ENCODE measurements around the gene GPR83.

Gene GPR83

GRCh38 chr11:94400839-94401772, at the start of gene GPR83:
TSS of gene GPR83 (minus strand) at chr11:94401419. CDS start at chr11:94401247, 172 bp downstream.
- H3F3A ChIP-seq (ENCODE audit: control insufficient read depth, insufficient read depth): no peaks in the 10 kb centered on the region
- no peaks in the 10 kb centered on the region for H3K9me3 ChIP-seq (ENCODE audit: control insufficient read depth, insufficient read depth, low read length)
- no peaks in the 10 kb centered on the region for H3K79me2 ChIP-seq (ENCODE audit: control insufficient read depth, low read length)
- no peaks in the 10 kb centered on the region for H3K36me3 ChIP-seq (ENCODE audit: control insufficient read depth, low read length)
- no peaks in the 10 kb centered on the region for H3K9me2 ChIP-seq (replicated peaks; ENCODE audit: control insufficient read depth, low read length)
- TF ChIP-seq EZH2phosphoT487 (IDR thresholded peaks at IDR 0.05; ENCODE audit: borderline replicate concordance, low read length): no peak
- TF ChIP-seq, protein P1, sequence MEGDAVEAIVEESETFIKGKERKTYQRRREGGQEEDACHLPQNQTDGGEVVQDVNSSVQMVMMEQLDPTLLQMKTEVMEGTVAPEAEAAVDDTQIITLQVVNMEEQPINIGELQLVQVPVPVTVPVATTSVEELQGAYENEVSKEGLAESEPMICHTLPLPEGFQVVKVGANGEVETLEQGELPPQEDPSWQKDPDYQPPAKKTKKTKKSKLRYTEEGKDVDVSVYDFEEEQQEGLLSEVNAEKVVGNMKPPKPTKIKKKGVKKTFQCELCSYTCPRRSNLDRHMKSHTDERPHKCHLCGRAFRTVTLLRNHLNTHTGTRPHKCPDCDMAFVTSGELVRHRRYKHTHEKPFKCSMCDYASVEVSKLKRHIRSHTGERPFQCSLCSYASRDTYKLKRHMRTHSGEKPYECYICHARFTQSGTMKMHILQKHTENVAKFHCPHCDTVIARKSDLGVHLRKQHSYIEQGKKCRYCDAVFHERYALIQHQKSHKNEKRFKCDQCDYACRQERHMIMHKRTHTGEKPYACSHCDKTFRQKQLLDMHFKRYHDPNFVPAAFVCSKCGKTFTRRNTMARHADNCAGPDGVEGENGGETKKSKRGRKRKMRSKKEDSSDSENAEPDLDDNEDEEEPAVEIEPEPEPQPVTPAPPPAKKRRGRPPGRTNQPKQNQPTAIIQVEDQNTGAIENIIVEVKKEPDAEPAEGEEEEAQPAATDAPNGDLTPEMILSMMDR (IDR thresholded peaks at IDR 0.05; ENCODE audit: low read depth, low read length, poor library complexity, severe bottlenecking): no peak
- H3K27me3 ChIP-seq (ENCODE audit: control insufficient read depth, low read length): no peaks in the 10 kb centered on the region
- no peaks in the 10 kb centered on the region for H3K4me1 ChIP-seq (ENCODE audit: control insufficient read depth, low read length)
- no peak within 1 kb of the TSS for H3K4me3 ChIP-seq (ENCODE audit: low read length)
- no peak within 1 kb of the TSS for H3K27ac ChIP-seq (ENCODE audit: low read depth, low read length)
- H4K20me1 ChIP-seq (ENCODE audit: control insufficient read depth, insufficient read depth, low read depth, low read length): no peaks in the 10 kb centered on the region
- H3K4me2 ChIP-seq (ENCODE audit: low read length): no peak within 1 kb of the TSS

- H3K79me2 ChIP-seq (ENCODE audit: control insufficient read depth, low read length): no peaks in the 10 kb centered on the region
- no peak overlapping the region for H3K27ac ChIP-seq (ENCODE audit: low read depth, low read length)
- H3K9me3 ChIP-seq (ENCODE audit: control insufficient read depth, insufficient read depth, low read length): no peaks in the 10 kb centered on the region
- H3K9me2 ChIP-seq (replicated peaks; ENCODE audit: control insufficient read depth, low read length): no peaks in the 10 kb centered on the region
- peaks cover 45% of the 10 kb centered on the region for H3K36me3 ChIP-seq (ENCODE audit: control insufficient read depth, low read length)
- TF ChIP-seq EZH2phosphoT487 (IDR thresholded peaks at IDR 0.05; ENCODE audit: borderline replicate concordance, low read length): no peak
- TF ChIP-seq, protein P1 (IDR thresholded peaks at IDR 0.05; ENCODE audit: low read depth, low read length, poor library complexity, severe bottlenecking): no peak
- H3K4me2 ChIP-seq (ENCODE audit: low read length): no peak overlapping the region
- H4K20me1 ChIP-seq (ENCODE audit: control insufficient read depth, insufficient read depth, low read depth, low read length): no peaks in the 10 kb centered on the region
- no peaks in the 10 kb centered on the region for H3F3A ChIP-seq (ENCODE audit: control insufficient read depth, insufficient read depth)
- H3K4me3 ChIP-seq (ENCODE audit: low read length): no peak overlapping the region
- no peaks in the 10 kb centered on the region for H3K27me3 ChIP-seq (ENCODE audit: control insufficient read depth, low read length)
- no peaks in the 10 kb centered on the region for H3K4me1 ChIP-seq (ENCODE audit: control insufficient read depth, low read length)
Measured at GRCh38 chr11:94450048-94450447, 48.8 kb upstream of the GPR83 start.

DNA sequence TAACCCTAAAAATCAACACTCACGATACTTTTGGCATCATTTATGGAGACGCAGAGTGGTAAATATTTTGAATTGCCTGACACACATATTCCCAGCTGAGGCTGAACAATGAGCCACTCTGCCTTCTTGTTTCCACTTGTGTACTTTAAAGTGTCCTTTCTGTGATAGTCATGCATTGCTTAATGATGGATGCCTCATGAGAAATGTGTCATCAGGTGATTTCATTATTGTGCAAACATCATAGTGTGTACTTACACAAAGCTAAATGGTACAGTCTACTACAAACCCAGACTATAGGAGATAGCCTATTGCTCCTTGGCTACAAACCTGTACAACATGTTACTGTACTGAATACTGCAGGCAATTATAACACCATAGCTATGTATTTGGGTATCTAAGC, 48.2 kb upstream of the GPR83 start:
- H3K27me3 ChIP-seq (ENCODE audit: control insufficient read depth, low read length): no peaks in the 10 kb centered on the region
- TF ChIP-seq, protein P1 (IDR thresholded peaks at IDR 0.05; ENCODE audit: low read depth, low read length, poor library complexity, severe bottlenecking): no peak
- no peak for TF ChIP-seq EZH2phosphoT487 (IDR thresholded peaks at IDR 0.05; ENCODE audit: borderline replicate concordance, low read length)
- no peaks in the 10 kb centered on the region for H4K20me1 ChIP-seq (ENCODE audit: control insufficient read depth, insufficient read depth, low read depth, low read length)
- H3K79me2 ChIP-seq (ENCODE audit: control insufficient read depth, low read length): no peaks in the 10 kb centered on the region
- H3K9me3 ChIP-seq (ENCODE audit: control insufficient read depth, insufficient read depth, low read length): no peaks in the 10 kb centered on the region
- H3K36me3 ChIP-seq (ENCODE audit: control insufficient read depth, low read length): peaks cover 47% of the 10 kb centered on the region
- H3K4me3 ChIP-seq (ENCODE audit: low read length): no peak overlapping the region
- H3F3A ChIP-seq (ENCODE audit: control insufficient read depth, insufficient read depth): no peaks in the 10 kb centered on the region
- no peak overlapping the region for H3K4me2 ChIP-seq (ENCODE audit: low read length)
- no peaks in the 10 kb centered on the region for H3K4me1 ChIP-seq (ENCODE audit: control insufficient read depth, low read length)
- no peaks in the 10 kb centered on the region for H3K9me2 ChIP-seq (replicated peaks; ENCODE audit: control insufficient read depth, low read length)
- no peak overlapping the region for H3K27ac ChIP-seq (ENCODE audit: low read depth, low read length)

Measured in DOHH2 (cell line).